Measurements from ENCODE around the gene BST1. TPM values are rescaled to one million over a fixed set of nuclear protein-coding genes. Genes with fewer than 3 reads are reported as not detected.
A peak's percentile ranks its signal among the peaks of the same experiment; 100 is the strongest.

Gene BST1
- total RNA-seq, 1 donor from 2014 or later = 0.45 TPM

GRCh38 chr4:15779809-15780208 lies 76.9 kb downstream of the BST1 start:
- H3K4me1 ChIP-seq = no peaks in the 10 kb centered on the region
- H3K4me2 ChIP-seq = peak overlapping the region; percentile 93
- H4K20me1 ChIP-seq (ENCODE audit: low read depth) = no peaks in the 10 kb centered on the region
- no peaks in the 10 kb centered on the region for H3K36me3 ChIP-seq
- Mint-ChIP-seq H3K27me3 (ENCODE audit: insufficient read depth, low read depth) (peaks cover 29% of the 10 kb centered on the region), H3K4me3 (peak overlapping the region; percentile 87), H3K4me1 (peaks cover 9% of the 10 kb centered on the region), H3K9me3 (peaks cover 2% of the 10 kb centered on the region), H3K27ac (no peak overlapping the region), H3K36me3 (no peaks in the 10 kb centered on the region)
- peaks cover 67% of the 10 kb centered on the region for H3K27me3 ChIP-seq
- TF ChIP-seq, protein P1, sequence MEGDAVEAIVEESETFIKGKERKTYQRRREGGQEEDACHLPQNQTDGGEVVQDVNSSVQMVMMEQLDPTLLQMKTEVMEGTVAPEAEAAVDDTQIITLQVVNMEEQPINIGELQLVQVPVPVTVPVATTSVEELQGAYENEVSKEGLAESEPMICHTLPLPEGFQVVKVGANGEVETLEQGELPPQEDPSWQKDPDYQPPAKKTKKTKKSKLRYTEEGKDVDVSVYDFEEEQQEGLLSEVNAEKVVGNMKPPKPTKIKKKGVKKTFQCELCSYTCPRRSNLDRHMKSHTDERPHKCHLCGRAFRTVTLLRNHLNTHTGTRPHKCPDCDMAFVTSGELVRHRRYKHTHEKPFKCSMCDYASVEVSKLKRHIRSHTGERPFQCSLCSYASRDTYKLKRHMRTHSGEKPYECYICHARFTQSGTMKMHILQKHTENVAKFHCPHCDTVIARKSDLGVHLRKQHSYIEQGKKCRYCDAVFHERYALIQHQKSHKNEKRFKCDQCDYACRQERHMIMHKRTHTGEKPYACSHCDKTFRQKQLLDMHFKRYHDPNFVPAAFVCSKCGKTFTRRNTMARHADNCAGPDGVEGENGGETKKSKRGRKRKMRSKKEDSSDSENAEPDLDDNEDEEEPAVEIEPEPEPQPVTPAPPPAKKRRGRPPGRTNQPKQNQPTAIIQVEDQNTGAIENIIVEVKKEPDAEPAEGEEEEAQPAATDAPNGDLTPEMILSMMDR (IDR thresholded peaks at IDR 0.05) = no peak
- TF ChIP-seq EZH2 (IDR thresholded peaks at IDR 0.05) (no peak), EZH2phosphoT487 (IDR thresholded peaks at IDR 0.05) (no peak)
- no peaks in the 10 kb centered on the region for H3F3A ChIP-seq (ENCODE audit: low read depth)
- H3K27ac ChIP-seq = no peak overlapping the region
- no peaks in the 10 kb centered on the region for H3K9me3 ChIP-seq (ENCODE audit: low read depth)
- DNase-seq (ENCODE audit: low spot score) = no peak
- no peaks in the 10 kb centered on the region for H3K79me2 ChIP-seq (ENCODE audit: low read depth)
- H3K9ac ChIP-seq = no peak overlapping the region
- H2AFZ ChIP-seq (replicated peaks) = no peak overlapping the region
- peak overlapping the region; percentile 56 for H3K4me3 ChIP-seq

GRCh38 chr4:15781427-15782095 lies 78.7 kb downstream of the BST1 start:
- peaks cover 8% of the 10 kb centered on the region for H3K9me3 Mint-ChIP-seq
- Histone ChIP-seq H2AFZ (replicated peaks) (no peak overlapping the region), H3K9ac (no peak overlapping the region), H3K36me3 (no peaks in the 10 kb centered on the region), H3K9me3 (ENCODE audit: low read depth) (no peaks in the 10 kb centered on the region), H3K27me3 (peaks cover 50% of the 10 kb centered on the region), H3K4me2 (no peak overlapping the region), H3F3A (ENCODE audit: low read depth) (no peaks in the 10 kb centered on the region), H3K4me1 (no peaks in the 10 kb centered on the region), H4K20me1 (ENCODE audit: low read depth) (no peaks in the 10 kb centered on the region), H3K27ac (no peak overlapping the region), H3K4me3 (no peak overlapping the region), H3K79me2 (ENCODE audit: low read depth) (no peaks in the 10 kb centered on the region)
- H3K36me3 Mint-ChIP-seq = no peaks in the 10 kb centered on the region
- H3K4me1 Mint-ChIP-seq = peaks cover 9% of the 10 kb centered on the region
- DNase-seq (ENCODE audit: low spot score) = no peak
- peaks cover 29% of the 10 kb centered on the region for H3K27me3 Mint-ChIP-seq (ENCODE audit: insufficient read depth, low read depth)
- H3K27ac Mint-ChIP-seq = no peak overlapping the region
- TF ChIP-seq EZH2phosphoT487 (IDR thresholded peaks at IDR 0.05) = no peak
- TF ChIP-seq EZH2 (IDR thresholded peaks at IDR 0.05) = no peak
- no peak overlapping the region for H3K4me3 Mint-ChIP-seq

Other genes with a start within 250 kb of the BST1 start
- 18.9 and 40.0 TPM in 2 replicates for gene CC2D2A, start 233.2 kb upstream of the BST1 start, total RNA-seq (ENCODE audit: low replicate concordance)
- 72.7 and 87.9 TPM in 2 replicates for gene FBXL5, start 47.7 kb upstream of the BST1 start, total RNA-seq (ENCODE audit: low replicate concordance)
- 58.3 and 63.2 TPM in 2 replicates for gene FAM200B, start 21.2 kb upstream of the BST1 start, total RNA-seq (ENCODE audit: low replicate concordance)
- gene CD38, start 75.3 kb downstream of the BST1 start, total RNA-seq (ENCODE audit: low replicate concordance) = 0.19 and 0.64 TPM in 2 replicates
- not detected in 2 replicates for gene FGFBP1, start 235.7 kb downstream of the BST1 start, total RNA-seq (ENCODE audit: low replicate concordance)

Data from neural progenitor cell (in vitro differentiated cells).